Mucosa of rectum (tissue), 2 donors: ENCODE data around the gene LMF2.

Experiments
- H3K27ac ChIP-seq, 2 donors: one replicate each; pipeline ENCODE4 v1.7.0; 2013; ENCODE audit warnings: inconsistent platforms in 2 of 2, low read depth in 2 of 2, low read length in 2 of 2
- H3K27me3 ChIP-seq, 2 donors: one replicate each; pipeline ENCODE4 v1.7.0; 2013; ENCODE audit warnings: low read length in 2 of 2; ENCODE audit not compliant: control insufficient read depth in 2 of 2, insufficient read depth in 2 of 2
- H3K36me3 ChIP-seq, 2 donors: one replicate each; pipeline ENCODE4 v1.7.0; 2013; ENCODE audit warnings: low read length in 2 of 2; ENCODE audit not compliant: control insufficient read depth in 2 of 2, insufficient read depth in 2 of 2
- H3K4me1 ChIP-seq, 2 donors: one replicate each; pipeline ENCODE4 v1.7.0; 2013; ENCODE audit warnings: low read length in 2 of 2, mild to moderate bottlenecking in 1 of 2; ENCODE audit not compliant: control insufficient read depth in 2 of 2, insufficient read depth in 2 of 2
- H3K4me3 ChIP-seq, 2 donors: one replicate each; pipeline ENCODE4 v1.7.0; 2013; ENCODE audit warnings: low read length in 2 of 2
- H3K9ac ChIP-seq, 2 donors: one replicate each; pipeline ENCODE4 v1.7.0; 2013; ENCODE audit warnings: low read length in 2 of 2, low read depth in 1 of 2, mild to moderate bottlenecking in 1 of 2
- H3K9me3 ChIP-seq, 2 donors: one replicate each; pipeline ENCODE4 v1.7.0; 2013; ENCODE audit warnings: low read length in 2 of 2; ENCODE audit not compliant: control insufficient read depth in 2 of 2
- donor health status: healthy.
- donor health status: Normal muscosa, but diverticular disease.

The LMF2 gene

DNA sequence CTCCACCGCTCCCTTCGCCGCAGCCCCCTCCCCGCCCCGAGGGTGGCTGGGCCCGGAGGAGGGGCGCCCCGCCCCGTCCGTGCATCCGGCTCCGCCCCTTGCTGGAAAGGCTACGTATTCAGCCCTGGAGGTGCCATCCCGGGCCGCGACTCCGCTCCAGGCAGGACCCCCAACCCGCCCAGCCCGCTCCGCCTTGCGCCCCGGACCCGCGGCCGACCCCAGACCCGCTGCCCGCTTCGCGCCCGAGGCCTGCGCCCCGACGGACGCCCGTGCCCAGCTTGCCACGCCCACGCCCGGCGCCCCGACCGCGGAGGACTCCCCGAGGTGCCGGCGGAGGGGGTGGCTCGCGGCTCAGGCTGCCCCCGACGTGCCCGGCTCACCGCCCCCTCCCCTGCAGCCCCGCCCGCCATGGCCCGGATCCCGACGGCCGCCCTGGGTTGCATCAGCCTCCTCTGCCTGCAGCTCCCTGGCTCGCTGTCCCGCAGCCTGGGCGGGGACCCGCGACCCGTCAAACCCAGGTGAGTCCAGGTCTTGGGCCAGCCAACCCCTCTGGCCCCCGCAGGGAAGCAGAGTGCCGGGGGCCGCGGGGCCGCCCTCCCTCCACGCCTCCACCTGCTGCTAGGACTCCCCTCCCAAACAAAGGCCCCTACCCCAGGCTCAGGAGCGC is 25.9 kb downstream of the LMF2 start, which contains the start of gene ADM2:
TSS of gene ADM2 (plus strand) at position 104 of the 667 bp plus-strand sequence. CDS start at position 409, 305 bp downstream.
- Histone ChIP-seq H3K27ac (no peak within 1 kb of the TSS), H3K36me3 (no peaks in the 10 kb centered on the region), H3K27me3 (peaks cover 6 to 8% of the 10 kb centered on the region in 2 donors), H3K9me3 (no peaks in the 10 kb centered on the region), H3K9ac (peak within 1 kb of the TSS in 1 of 2 donors; percentile 57), H3K4me1 (peaks cover 13 to 21% of the 10 kb centered on the region in 2 donors), H3K4me3 (peak within 1 kb of the TSS; percentile 52 to 54)

DNA sequence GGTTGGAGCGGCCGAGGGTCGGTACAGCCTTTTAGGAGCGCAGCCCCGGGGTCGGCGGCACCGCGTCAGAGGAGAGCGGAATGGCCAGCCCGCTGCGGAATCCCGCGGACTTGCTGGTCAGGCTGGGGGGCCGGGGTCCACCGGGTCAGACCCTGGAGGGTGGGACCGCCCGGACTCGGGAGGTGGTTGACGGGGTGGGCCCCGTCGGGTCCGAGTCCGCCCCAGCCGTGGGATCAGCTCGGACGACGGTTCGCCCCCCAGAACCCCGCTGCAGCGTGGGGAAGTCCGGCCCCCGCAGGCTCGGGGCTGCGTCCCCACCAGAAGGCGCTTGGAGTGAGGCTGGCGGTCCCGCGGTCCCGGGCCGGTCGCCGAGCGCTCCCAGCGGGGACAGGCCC is 26.5 kb downstream of the LMF2 start:
- Histone ChIP-seq H3K9me3 (no peaks in the 10 kb centered on the region), H3K4me1 (peaks cover 13 to 21% of the 10 kb centered on the region in 2 donors), H3K9ac (peak overlapping the region in 1 of 2 donors; percentile 57), H3K27me3 (peaks cover 6 to 8% of the 10 kb centered on the region in 2 donors), H3K36me3 (no peaks in the 10 kb centered on the region), H3K4me3 (peak overlapping the region; percentile 20 to 54), H3K27ac (no peak overlapping the region)

DNA sequence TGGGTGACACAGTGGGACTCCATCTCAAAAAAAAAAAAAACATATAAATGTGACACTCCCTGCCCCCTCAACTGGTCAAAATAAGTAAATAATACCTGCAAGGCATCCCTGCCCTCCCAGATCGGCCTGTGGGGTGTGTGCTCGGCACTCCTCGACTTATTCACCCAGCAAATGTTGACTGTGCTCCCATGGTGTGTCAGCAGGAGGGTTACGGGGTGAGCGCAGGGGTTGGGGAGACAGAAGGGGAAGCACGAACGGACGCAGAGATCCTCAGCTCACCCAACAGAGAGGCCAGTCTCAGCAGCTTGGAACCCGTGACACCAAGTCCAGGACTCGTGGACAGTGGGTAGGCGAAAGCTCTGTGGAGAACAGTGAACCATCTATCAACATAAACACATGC is 27.8 kb downstream of the LMF2 start:
- H3K36me3 ChIP-seq: no peaks in the 10 kb centered on the region
- H3K4me3 ChIP-seq: no peak overlapping the region
- H3K27me3 ChIP-seq: peaks cover 6 to 8% of the 10 kb centered on the region in 2 donors
- no peaks in the 10 kb centered on the region for H3K9me3 ChIP-seq
- no peak overlapping the region for H3K27ac ChIP-seq
- peaks cover 17 to 26% of the 10 kb centered on the region in 2 donors for H3K4me1 ChIP-seq
- no peak overlapping the region for H3K9ac ChIP-seq

DNA sequence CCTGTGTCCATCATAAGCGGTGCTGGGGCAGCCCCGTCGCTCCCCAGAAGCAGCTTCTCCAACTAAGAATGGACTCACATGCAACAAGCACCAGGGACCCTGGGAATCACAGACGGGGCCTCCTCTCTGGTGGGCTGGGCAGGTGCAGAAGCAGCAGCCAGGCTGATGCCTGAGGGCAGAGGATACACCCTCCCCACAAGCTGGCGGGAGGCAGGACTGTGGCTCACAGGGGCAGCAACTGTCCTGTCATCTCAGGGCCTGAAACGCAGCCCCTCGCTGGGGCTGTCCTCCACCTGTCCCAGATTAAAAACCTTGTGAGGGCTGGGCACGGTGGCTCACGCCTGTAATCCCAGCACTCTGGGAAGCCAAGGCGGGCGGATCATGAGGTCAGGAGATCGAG is 29.6 kb downstream of the LMF2 start:
- no peaks in the 10 kb centered on the region for H3K9me3 ChIP-seq
- peaks cover 6 to 8% of the 10 kb centered on the region in 2 donors for H3K27me3 ChIP-seq
- H3K9ac ChIP-seq: no peak overlapping the region
- H3K27ac ChIP-seq: no peak overlapping the region
- H3K4me3 ChIP-seq: no peak overlapping the region
- peaks cover 24 to 25% of the 10 kb centered on the region in 2 donors for H3K4me1 ChIP-seq
- no peaks in the 10 kb centered on the region for H3K36me3 ChIP-seq

DNA sequence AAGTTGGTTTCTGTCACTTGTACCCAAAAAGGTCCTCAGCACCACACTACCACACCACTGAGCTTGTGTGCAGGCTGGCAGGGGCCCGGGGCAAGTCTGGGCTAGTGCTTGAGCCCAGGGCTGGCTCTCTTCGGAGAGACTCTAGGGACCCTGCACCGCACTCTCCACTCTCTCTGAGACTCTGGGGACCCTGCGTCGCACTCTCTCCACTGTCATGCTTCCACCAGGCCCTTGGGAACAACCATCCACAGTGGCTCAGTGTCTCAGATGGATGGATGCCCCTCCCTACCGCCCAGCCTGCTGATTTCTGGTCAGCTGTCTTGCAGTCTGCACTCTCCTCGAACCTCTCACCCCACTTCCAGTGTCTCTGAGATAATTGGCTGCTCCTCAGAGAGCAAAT is 30.6 kb downstream of the LMF2 start:
- peaks cover 32% of the 10 kb centered on the region in 2 donors for H3K4me1 ChIP-seq
- H3K9ac ChIP-seq: no peak overlapping the region
- peaks cover 6 to 7% of the 10 kb centered on the region in 2 donors for H3K27me3 ChIP-seq
- H3K4me3 ChIP-seq: no peak overlapping the region
- H3K27ac ChIP-seq: no peak overlapping the region
- no peaks in the 10 kb centered on the region for H3K9me3 ChIP-seq
- H3K36me3 ChIP-seq: peaks cover 0 to 2% of the 10 kb centered on the region in 2 donors

DNA sequence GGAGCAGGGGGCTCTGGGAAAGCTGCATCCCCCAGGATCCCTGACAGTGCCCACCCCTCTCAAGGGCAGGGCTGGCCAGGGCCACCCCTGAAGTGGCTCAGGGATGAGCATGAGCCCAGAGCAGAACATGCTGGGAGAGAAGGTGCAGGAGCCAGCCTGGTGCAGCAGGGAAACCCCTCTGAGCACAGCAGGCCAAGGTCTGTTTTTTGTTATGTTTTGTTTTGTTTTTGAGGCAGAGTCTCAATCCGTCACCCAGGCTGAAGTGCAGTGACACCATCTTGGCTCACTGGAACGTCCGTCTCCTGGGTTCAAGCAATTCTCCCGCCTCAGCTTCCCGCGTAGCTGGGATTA is 31.9 kb downstream of the LMF2 start:
- Histone ChIP-seq H3K9me3 (no peaks in the 10 kb centered on the region), H3K4me3 (peak overlapping the region; percentile 67 to 68), H3K9ac (peak overlapping the region; percentile 63 to 84), H3K27ac (no peak overlapping the region), H3K4me1 (peaks cover 39% of the 10 kb centered on the region in 2 donors), H3K36me3 (peaks cover 0 to 2% of the 10 kb centered on the region in 2 donors), H3K27me3 (peaks cover 6 to 7% of the 10 kb centered on the region in 2 donors)

DNA sequence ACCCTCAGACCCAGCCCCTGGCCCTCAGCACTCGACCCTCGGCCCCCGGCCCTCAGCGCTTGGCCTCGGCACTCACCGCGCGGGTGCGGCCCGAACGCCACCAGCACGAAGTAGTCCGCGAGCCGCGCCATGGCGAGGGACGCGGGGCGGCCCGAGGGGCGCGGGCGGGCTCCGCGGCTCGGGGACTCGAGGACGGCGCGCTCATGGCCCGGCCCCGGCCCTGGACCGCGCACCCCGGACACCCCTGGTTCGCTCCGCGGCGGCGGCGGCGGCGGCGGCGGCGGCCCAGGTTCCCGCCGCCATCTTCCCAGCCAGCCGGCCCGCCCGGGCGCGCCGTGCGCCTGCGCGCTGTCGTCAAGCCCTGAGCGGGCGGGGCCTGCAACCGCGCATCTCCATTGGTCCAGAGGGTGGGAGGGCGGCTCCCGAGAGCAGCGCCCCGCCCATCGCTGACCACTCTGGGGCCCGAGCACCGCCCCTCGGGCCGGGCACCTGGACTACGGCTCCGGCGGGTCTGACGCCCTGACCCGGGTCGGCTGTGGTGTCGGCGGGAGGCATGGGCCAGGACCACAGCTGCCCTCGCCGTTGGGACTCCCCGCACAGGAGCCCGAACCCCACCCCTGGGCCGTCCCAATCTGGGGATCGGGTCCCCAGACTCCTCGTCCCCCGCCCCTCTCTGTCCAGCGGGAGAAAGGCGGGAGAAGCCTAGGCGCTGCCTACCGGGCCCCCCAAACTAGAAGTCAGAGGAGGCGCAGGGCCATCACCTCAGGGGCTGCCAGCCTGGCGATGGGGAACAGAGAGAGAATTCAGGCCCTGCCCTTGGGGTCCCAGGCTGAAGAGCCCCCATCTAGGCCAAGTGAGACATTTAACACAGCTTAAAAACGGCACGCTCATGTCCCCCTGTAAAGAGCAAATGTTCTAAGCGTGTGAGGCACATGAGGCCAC is 32.5 kb downstream of the LMF2 start, which contains the start of gene SBF1:
TSS of gene SBF1 (minus strand) at position 326 of the 942 bp plus-strand sequence. CDS start at position 131, 195 bp downstream.
- H3K4me3 ChIP-seq: peak within 1 kb of the TSS; percentile 82 to 83
- peak within 1 kb of the TSS; percentile 67 to 72 for H3K27ac ChIP-seq
- H3K27me3 ChIP-seq: peaks cover 0 to 4% of the 10 kb centered on the region in 2 donors
- H3K9ac ChIP-seq: peak within 1 kb of the TSS; percentile 84
- peaks cover 46% of the 10 kb centered on the region in 2 donors for H3K4me1 ChIP-seq
- H3K9me3 ChIP-seq: no peaks in the 10 kb centered on the region
- peaks cover 0 to 2% of the 10 kb centered on the region in 2 donors for H3K36me3 ChIP-seq

DNA sequence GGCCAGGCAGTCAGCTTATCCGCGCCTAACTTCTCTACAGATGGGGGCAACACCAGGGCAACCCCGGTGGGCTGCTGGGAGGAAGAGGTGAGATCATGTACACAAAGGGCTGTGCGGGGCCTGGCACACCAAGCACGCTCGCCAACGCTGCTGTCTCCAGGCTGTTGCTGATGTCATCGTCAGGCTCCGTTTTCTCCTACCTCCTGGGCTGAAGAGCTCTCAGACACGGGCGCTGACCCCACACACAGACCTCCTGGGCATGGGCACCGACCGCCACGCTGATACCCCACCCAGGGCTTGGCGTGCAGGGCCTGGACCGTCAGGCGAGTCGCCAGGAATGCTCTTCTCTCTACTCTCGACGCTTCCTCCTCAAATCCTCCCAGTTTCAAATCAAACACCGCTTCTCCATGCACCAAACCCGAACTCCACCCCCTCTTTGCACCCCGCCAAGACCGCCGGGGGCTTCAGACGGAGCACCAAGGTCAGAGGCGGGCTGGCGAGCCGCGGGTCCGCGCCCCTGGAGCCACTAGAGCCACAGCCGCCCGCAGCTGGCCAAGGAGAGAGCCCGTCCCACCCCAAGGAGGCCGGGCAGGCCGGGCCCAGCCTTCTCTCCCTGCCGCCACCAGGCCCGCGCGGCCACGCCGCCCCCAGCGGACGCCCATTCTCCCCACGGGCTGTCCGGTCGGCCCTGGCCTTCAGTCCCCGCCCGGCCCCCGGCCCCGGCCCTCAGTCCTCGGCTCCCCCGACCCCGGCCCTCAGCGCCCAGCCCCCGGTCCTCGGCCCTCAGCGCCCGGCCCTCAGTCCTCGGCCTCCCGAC is 33.4 kb downstream of the LMF2 start:
- Histone ChIP-seq H3K9me3 (no peaks in the 10 kb centered on the region), H3K9ac (peak overlapping the region; percentile 84), H3K4me1 (peaks cover 53 to 55% of the 10 kb centered on the region in 2 donors), H3K4me3 (peak overlapping the region; percentile 82 to 83), H3K27me3 (no peaks in the 10 kb centered on the region), H3K27ac (peak overlapping the region; percentile 65 to 72), H3K36me3 (peaks cover 0 to 2% of the 10 kb centered on the region in 2 donors)

DNA sequence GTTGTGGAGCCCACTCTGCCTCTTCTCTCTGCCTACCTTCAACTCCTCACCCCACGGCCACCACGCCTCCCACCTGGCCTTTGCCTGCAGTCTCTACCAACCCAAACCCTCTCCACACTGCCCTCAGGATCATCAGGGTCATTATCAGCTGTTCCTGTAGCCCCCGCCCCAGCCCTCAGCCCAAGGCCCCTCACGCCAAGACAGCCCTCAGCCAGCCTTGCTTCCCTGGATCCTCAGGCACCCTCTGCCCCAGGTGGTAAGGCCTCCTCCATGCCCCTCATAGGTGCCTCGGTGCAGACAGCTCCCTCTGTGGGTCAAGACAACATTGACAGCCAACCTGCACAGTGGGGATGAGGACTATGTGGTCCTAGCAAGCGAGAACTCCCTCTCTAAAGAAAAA is 34.4 kb downstream of the LMF2 start:
- peak overlapping the region in 1 of 2 donors; percentile 84 for H3K9ac ChIP-seq
- H3K4me1 ChIP-seq: peaks cover 58 to 59% of the 10 kb centered on the region in 2 donors
- H3K9me3 ChIP-seq: no peaks in the 10 kb centered on the region
- no peaks in the 10 kb centered on the region for H3K27me3 ChIP-seq
- H3K36me3 ChIP-seq: peaks cover 0 to 2% of the 10 kb centered on the region in 2 donors
- no peak overlapping the region for H3K27ac ChIP-seq
- H3K4me3 ChIP-seq: peak overlapping the region; percentile 82 to 83
